Liver (tissue), 3 donors: Measurements from ENCODE around the gene STAT5A.

ENCODE experiments used
- FOXA1 ChIP-seq: IDR thresholded peaks from 2 replicates; pipeline ENCODE4 v1.6.1; 2016; ENCODE audit warnings: antibody characterized with exemption
- GABPA ChIP-seq, 2 donors: IDR thresholded peaks in 1 of 2; conservative IDR thresholded peaks in 1 of 2; 2 replicates each; pipeline ENCODE4 v1.6.1; 2016; ENCODE audit warnings: antibody characterized with exemption in 2 of 2, mild to moderate bottlenecking in 1 of 2, moderate library complexity in 1 of 2
- HNF4G ChIP-seq: IDR thresholded peaks from 2 replicates; pipeline ENCODE4 v1.6.1; 2016; ENCODE audit warnings: antibody characterized with exemption
- JUND ChIP-seq, 2 donors: IDR thresholded peaks; 2 replicates each; pipeline ENCODE4 v1.6.1; 2016; ENCODE audit warnings: antibody characterized with exemption in 2 of 2
- SP1 ChIP-seq: IDR thresholded peaks from 2 replicates; pipeline ENCODE4 v1.6.1; 2018; ENCODE audit warnings: antibody characterized with exemption, mild to moderate bottlenecking
- TAF1 ChIP-seq: conservative IDR thresholded peaks from 2 replicates; pipeline ENCODE4 v1.6.1; 2016; ENCODE audit warnings: antibody characterized with exemption, mild to moderate bottlenecking
- YY1 ChIP-seq: IDR thresholded peaks from 2 replicates; pipeline ENCODE4 v1.6.1; 2016; ENCODE audit warnings: antibody characterized with exemption, mild to moderate bottlenecking
- TF ChIP-seq, protein P1 (sequence below): fragments of 150-350 bp; IDR thresholded peaks from 2 replicates; pipeline ENCODE4 v1.5.1; 2017; ENCODE audit warnings: improper control_type of control experiment, low read depth, low read length; ENCODE audit not compliant: missing input control
- TF ChIP-seq, protein P2 (sequence below): IDR thresholded peaks from 2 replicates; pipeline ENCODE4 v1.6.1; 2016; ENCODE audit warnings: antibody characterized with exemption, mild to moderate bottlenecking
- TF ChIP-seq, protein P3 (sequence below): IDR thresholded peaks from 2 replicates; pipeline ENCODE4 v1.6.1; 2016; ENCODE audit warnings: antibody characterized with exemption
- TF ChIP-seq, protein P4 (sequence below): IDR thresholded peaks from 2 replicates; pipeline ENCODE4 v1.6.1; 2016; ENCODE audit warnings: antibody characterized with exemption
- donor health status: healthy.
- donor health status: healthy.

DNA sequence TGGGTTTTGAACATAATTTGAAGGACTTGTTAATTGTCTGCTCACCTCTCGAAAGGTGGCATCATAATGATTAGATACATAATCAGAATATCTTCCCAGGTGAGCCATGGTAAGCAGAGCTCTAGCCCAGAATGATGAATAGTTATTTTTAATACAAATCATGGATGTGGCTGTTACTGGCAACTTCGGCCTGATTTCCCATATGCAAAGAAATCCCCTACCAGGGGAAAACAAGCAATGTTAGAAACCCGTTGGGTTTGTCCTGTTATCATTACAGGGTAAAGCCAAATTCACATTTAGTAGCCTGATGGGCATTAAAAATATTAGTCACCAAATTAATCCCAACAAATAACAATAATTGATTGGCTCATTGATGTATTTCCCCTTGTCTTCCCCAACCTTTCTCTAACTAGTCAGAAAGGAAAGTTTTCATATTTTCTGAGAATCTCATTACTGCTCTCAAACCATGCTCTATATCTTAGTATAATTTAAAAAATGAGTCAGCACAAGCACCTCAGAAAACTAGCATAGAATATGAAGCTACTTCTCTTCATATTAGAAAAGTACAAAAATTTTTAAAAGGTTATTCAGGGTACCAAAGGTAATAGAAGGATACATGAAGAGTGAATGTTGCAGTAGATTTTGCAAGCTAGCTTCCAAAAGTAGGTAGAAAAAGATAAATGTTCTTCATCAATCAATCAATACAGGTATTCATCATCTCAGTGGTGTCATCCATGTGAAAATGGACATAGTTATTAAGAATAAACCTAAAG lies 17.1 kb upstream of the STAT5A start:
- TF ChIP-seq, protein P1, sequence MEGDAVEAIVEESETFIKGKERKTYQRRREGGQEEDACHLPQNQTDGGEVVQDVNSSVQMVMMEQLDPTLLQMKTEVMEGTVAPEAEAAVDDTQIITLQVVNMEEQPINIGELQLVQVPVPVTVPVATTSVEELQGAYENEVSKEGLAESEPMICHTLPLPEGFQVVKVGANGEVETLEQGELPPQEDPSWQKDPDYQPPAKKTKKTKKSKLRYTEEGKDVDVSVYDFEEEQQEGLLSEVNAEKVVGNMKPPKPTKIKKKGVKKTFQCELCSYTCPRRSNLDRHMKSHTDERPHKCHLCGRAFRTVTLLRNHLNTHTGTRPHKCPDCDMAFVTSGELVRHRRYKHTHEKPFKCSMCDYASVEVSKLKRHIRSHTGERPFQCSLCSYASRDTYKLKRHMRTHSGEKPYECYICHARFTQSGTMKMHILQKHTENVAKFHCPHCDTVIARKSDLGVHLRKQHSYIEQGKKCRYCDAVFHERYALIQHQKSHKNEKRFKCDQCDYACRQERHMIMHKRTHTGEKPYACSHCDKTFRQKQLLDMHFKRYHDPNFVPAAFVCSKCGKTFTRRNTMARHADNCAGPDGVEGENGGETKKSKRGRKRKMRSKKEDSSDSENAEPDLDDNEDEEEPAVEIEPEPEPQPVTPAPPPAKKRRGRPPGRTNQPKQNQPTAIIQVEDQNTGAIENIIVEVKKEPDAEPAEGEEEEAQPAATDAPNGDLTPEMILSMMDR, result no peak
- TF ChIP-seq, protein P2, sequence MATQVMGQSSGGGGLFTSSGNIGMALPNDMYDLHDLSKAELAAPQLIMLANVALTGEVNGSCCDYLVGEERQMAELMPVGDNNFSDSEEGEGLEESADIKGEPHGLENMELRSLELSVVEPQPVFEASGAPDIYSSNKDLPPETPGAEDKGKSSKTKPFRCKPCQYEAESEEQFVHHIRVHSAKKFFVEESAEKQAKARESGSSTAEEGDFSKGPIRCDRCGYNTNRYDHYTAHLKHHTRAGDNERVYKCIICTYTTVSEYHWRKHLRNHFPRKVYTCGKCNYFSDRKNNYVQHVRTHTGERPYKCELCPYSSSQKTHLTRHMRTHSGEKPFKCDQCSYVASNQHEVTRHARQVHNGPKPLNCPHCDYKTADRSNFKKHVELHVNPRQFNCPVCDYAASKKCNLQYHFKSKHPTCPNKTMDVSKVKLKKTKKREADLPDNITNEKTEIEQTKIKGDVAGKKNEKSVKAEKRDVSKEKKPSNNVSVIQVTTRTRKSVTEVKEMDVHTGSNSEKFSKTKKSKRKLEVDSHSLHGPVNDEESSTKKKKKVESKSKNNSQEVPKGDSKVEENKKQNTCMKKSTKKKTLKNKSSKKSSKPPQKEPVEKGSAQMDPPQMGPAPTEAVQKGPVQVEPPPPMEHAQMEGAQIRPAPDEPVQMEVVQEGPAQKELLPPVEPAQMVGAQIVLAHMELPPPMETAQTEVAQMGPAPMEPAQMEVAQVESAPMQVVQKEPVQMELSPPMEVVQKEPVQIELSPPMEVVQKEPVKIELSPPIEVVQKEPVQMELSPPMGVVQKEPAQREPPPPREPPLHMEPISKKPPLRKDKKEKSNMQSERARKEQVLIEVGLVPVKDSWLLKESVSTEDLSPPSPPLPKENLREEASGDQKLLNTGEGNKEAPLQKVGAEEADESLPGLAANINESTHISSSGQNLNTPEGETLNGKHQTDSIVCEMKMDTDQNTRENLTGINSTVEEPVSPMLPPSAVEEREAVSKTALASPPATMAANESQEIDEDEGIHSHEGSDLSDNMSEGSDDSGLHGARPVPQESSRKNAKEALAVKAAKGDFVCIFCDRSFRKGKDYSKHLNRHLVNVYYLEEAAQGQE, result no peak
- TF ChIP-seq SP1, result no peak
- TF ChIP-seq, protein P3, sequence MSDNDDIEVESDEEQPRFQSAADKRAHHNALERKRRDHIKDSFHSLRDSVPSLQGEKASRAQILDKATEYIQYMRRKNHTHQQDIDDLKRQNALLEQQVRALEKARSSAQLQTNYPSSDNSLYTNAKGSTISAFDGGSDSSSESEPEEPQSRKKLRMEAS, result no peak
- TF ChIP-seq TAF1, result no peak
- TF ChIP-seq, protein P4, sequence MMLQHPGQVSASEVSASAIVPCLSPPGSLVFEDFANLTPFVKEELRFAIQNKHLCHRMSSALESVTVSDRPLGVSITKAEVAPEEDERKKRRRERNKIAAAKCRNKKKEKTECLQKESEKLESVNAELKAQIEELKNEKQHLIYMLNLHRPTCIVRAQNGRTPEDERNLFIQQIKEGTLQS, result no peak
- no peak for TF ChIP-seq YY1
- no peak for TF ChIP-seq JUND (IDR thresholded peaks at IDR 0.05)
- no peak for TF ChIP-seq HNF4G
- no peak for TF ChIP-seq GABPA (IDR thresholded peaks at IDR 0.05 in 1 of 2, conservative IDR thresholded peaks at IDR 0.05 in 1 of 2)
- no peak for TF ChIP-seq FOXA1
